Measurements from ENCODE around the gene F5. TPM values are rescaled to one million over a fixed set of nuclear protein-coding genes. Genes with fewer than 3 reads are reported as not detected.

The F5 gene
- total RNA-seq, 2 donors from 2014 or later = 0.33 to 4.2 TPM

DNA sequence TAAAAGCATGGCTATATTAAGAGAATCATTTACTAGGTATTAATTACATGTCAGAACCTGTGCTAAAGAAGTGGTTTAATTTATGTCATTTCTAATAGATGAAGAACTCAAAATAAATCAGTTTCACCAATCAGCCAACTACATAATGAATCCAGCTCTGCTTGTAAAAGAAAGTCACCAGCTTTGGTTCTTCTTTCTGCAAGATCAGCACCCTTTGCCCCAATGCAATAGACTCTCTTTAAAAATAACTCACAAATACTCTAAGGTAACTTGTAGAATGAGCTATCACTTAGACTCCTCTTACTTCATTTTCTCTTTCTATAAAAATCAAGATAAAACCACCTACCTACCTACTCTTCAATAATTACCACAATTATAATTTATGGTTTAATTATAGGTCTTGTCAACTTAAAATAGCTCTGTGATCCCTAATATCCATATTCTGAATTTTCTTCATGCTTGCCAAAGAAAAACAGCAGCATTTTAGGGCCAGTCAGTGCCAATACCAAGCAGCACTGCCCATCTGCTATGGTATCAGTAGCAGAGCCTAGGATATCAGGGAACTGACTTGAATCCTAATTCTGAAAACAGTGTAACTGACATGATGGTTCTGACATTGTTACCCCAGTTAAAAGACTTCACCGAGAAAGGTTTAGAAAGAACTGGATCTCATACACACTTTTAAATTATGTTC, 111.8 kb downstream of the F5 start:
- Histone ChIP-seq H3K9me3 (no peaks in the 10 kb centered on the region), H3K4me1 (peaks cover 9% of the 10 kb centered on the region), H3K27me3 (no peaks in the 10 kb centered on the region), H3K4me3 (no peak overlapping the region), H3K36me3 (replicated peaks in 1 of 2; ENCODE audit: insufficient read depth in 1 of 2, low read depth in 2 of 2) (peaks cover 0 to 9% of the 10 kb centered on the region in 2 donors), H3K27ac (no peak overlapping the region)
- intact Hi-C loops (cut with DNase I) = no loop called here
- 93 to 96% methylated on average over 1 of the region's 1 CpG for WGBS, 2 donors
- DNase-seq (no peak), ATAC-seq (no peak)
- TF ChIP-seq CTCF (IDR thresholded peaks at IDR 0.05) = no peak
- no peak for TF ChIP-seq POLR2A (IDR thresholded peaks at IDR 0.05)

- ATAC-seq = no peak
- H3K36me3 ChIP-seq (replicated peaks in 1 of 2; ENCODE audit: insufficient read depth in 1 of 2, low read depth in 2 of 2) = peaks cover 0 to 11% of the 10 kb centered on the region in 2 donors
- TF ChIP-seq CTCF (IDR thresholded peaks at IDR 0.05) = no peak
- TF ChIP-seq POLR2A (IDR thresholded peaks at IDR 0.05) = no peak
These were observed 112.9 kb downstream of the F5 start for GRCh38 chr1:169473347-169473746.

DNA sequence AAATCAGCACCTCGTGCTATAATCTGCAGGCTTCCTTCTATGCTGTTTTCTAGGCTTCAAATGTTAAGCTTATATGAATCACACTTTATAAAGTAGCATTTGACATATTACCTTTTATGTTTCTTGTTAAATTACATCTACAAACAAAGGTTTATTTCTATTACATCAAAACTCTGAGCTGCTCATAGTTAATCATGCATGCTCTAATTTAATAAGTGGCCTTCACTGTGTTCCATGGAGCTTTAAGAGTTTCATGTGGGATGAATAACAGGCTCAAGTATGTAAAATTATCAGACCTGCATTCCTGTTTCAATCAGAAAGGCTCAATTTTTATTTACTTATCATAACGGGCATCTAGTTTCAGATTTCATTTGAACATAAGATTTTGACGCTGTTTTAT, 113.5 kb downstream of the F5 start:
- ATAC-seq (no peak), DNase-seq (no peak)
- H3K4me1 ChIP-seq = no peaks in the 10 kb centered on the region
- peaks cover 0 to 15% of the 10 kb centered on the region in 2 donors for H3K36me3 ChIP-seq (replicated peaks in 1 of 2; ENCODE audit: insufficient read depth in 1 of 2, low read depth in 2 of 2)
- H3K9me3 ChIP-seq = no peaks in the 10 kb centered on the region
- intact Hi-C loops (cut with DNase I) = no loop called here
- no peak overlapping the region for H3K4me3 ChIP-seq
- no peak overlapping the region for H3K27ac ChIP-seq
- TF ChIP-seq POLR2A (IDR thresholded peaks at IDR 0.05) = no peak
- TF ChIP-seq CTCF (IDR thresholded peaks at IDR 0.05) = no peak
- no peaks in the 10 kb centered on the region for H3K27me3 ChIP-seq
- WGBS, 2 donors = 62 to 83% methylated on average over 3 of the region's 3 CpGs

More at GRCh38 chr1:169473347-169473746, 112.9 kb downstream of the F5 start:
- no peak overlapping the region for H3K4me3 ChIP-seq
- H3K27ac ChIP-seq = no peak overlapping the region
- WGBS, 2 donors = 76 to 98% methylated on average over 5 of the region's 5 CpGs
- H3K4me1 ChIP-seq = no peaks in the 10 kb centered on the region
- DNase-seq = no peak
- no peaks in the 10 kb centered on the region for H3K27me3 ChIP-seq
- intact Hi-C loops (cut with DNase I) = no loop called here
- H3K9me3 ChIP-seq = no peaks in the 10 kb centered on the region

DNA sequence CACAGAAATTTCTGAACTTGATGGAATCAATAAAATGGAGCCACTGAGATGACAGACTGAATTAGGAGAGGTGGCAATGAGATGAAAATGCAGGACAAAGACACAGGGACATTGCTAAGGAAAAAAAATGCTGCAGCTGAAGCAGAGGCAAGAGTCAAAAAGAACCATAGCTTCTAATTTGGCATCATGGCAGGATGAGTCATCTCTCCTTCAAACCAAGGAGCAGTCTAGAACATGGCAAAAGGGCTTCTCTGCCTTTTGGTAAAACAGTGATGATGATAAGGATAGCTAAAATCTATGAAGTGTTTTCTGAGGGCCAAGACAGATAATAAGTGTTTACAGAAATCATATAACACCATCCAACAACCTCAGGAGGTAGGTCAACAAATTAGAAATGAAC, 117.3 kb downstream of the F5 start:
- Histone ChIP-seq H3K9me3 (no peaks in the 10 kb centered on the region), H3K36me3 (replicated peaks in 1 of 2; ENCODE audit: insufficient read depth in 1 of 2, low read depth in 2 of 2) (peaks cover 0 to 10% of the 10 kb centered on the region in 2 donors), H3K4me3 (no peak overlapping the region), H3K27me3 (no peaks in the 10 kb centered on the region), H3K4me1 (no peaks in the 10 kb centered on the region), H3K27ac (no peak overlapping the region)
- ATAC-seq (no peak), DNase-seq (no peak)
- intact Hi-C loops (cut with DNase I) = no loop called here
- TF ChIP-seq CTCF (IDR thresholded peaks at IDR 0.05) = no peak
